Esophagus squamous epithelium (tissue), 4 donors: ENCODE results near the gene ADGRV1.

Experiments used
- CTCF ChIP-seq, 6 experiments: fragments of 450-650 bp in 4 of 6; fragments of 200-600 bp in 2 of 6; sonication (generic) in 2 of 6; IDR thresholded peaks; one replicate each; pipeline ENCODE4 v1.5.1; 2016 to 2019; ENCODE audit warnings: antibody characterized with exemption in 6 of 6, mild to moderate bottlenecking in 4 of 6, moderate library complexity in 4 of 6
- POLR2A ChIP-seq, 4 donors: fragments of 450-650 bp; IDR thresholded peaks; one replicate each; pipeline ENCODE4 v1.6.1; 2017; ENCODE audit warnings: antibody characterized with exemption in 4 of 4, mild to moderate bottlenecking in 4 of 4, moderate library complexity in 3 of 4

- no peak for TF ChIP-seq CTCF (IDR thresholded peaks at IDR 0.05)
- TF ChIP-seq POLR2A (IDR thresholded peaks at IDR 0.05), result no peak
These were observed 84.2 kb downstream of the ADGRV1 start for GRCh38 chr5:90642706-90643229.
